ENCODE results near the gene USP2. TPM values are rescaled to one million over a fixed set of nuclear protein-coding genes. Genes with fewer than 3 reads are reported as not detected.

The USP2 gene
- total RNA-seq, 2 donors from 2014 or later, result 38.9 to 58.7 TPM

- Histone ChIP-seq H3K4me1 (peaks cover 0 to 71% of the 10 kb centered on the region in 2 donors), H3K36me3 (no peaks in the 10 kb centered on the region), H3K4me3 (peak overlapping the region; percentile 51 to 52), H3K27me3 (no peaks in the 10 kb centered on the region), H3K9me3 (no peaks in the 10 kb centered on the region), H3K27ac (peak overlapping the region; percentile 94)
- no peak for DNase-seq (ENCODE audit: low spot score)
- TF ChIP-seq CTCF (IDR thresholded peaks at IDR 0.05), result no peak
These were observed 3.4 kb downstream of the USP2 start for GRCh38 chr11:119377961-119378667.

GRCh38 chr11:119377112-119377901 lies 4.2 kb downstream of the USP2 start:
- H3K27ac ChIP-seq, result peak overlapping the region; percentile 94
- no peaks in the 10 kb centered on the region for H3K27me3 ChIP-seq
- no peak for DNase-seq (ENCODE audit: low spot score)
- no peaks in the 10 kb centered on the region for H3K36me3 ChIP-seq
- H3K4me1 ChIP-seq, result peaks cover 0 to 76% of the 10 kb centered on the region in 2 donors
- H3K9me3 ChIP-seq, result no peaks in the 10 kb centered on the region
- TF ChIP-seq CTCF (IDR thresholded peaks at IDR 0.05), result no peak
- H3K4me3 ChIP-seq, result peak overlapping the region; percentile 51 to 52

- Histone ChIP-seq H3K4me3 (peak overlapping the region; percentile 18 to 30), H3K36me3 (no peaks in the 10 kb centered on the region), H3K9me3 (no peaks in the 10 kb centered on the region), H3K27ac (peak overlapping the region; percentile 94), H3K27me3 (no peaks in the 10 kb centered on the region), H3K4me1 (peaks cover 0 to 78% of the 10 kb centered on the region in 2 donors)
- no peak for TF ChIP-seq CTCF (IDR thresholded peaks at IDR 0.05)
- DNase-seq (ENCODE audit: low spot score), result no peak
These were observed 5.2 kb downstream of the USP2 start for GRCh38 chr11:119376197-119376847.

GRCh38 chr11:119375337-119376196 lies 5.9 kb downstream of the USP2 start:
- peak overlapping the region; percentile 18 to 30 for H3K4me3 ChIP-seq
- TF ChIP-seq CTCF (IDR thresholded peaks at IDR 0.05), result no peak
- peaks cover 0 to 78% of the 10 kb centered on the region in 2 donors for H3K4me1 ChIP-seq
- peak; percentile 90 for DNase-seq (ENCODE audit: low spot score)
- H3K9me3 ChIP-seq, result no peaks in the 10 kb centered on the region
- H3K27me3 ChIP-seq, result no peaks in the 10 kb centered on the region
- H3K27ac ChIP-seq, result peak overlapping the region; percentile 94
- no peaks in the 10 kb centered on the region for H3K36me3 ChIP-seq

- peaks cover 0 to 79% of the 10 kb centered on the region in 2 donors for H3K4me1 ChIP-seq
- H3K27me3 ChIP-seq, result no peaks in the 10 kb centered on the region
- peak overlapping the region in 1 of 2 donors; percentile 13 for H3K4me3 ChIP-seq
- no peak for TF ChIP-seq CTCF (IDR thresholded peaks at IDR 0.05)
- no peaks in the 10 kb centered on the region for H3K9me3 ChIP-seq
- H3K36me3 ChIP-seq, result no peaks in the 10 kb centered on the region
- H3K27ac ChIP-seq, result peak overlapping the region; percentile 94
- DNase-seq (ENCODE audit: low spot score), result no peak
These were observed 6.7 kb downstream of the USP2 start for GRCh38 chr11:119374632-119375336.

Measured in right atrium auricular region (tissue), 2 donors.